Peyer's patch (tissue), 4 donors: ENCODE measurements around the gene RAB11FIP5. TPM values are rescaled to one million over a fixed set of nuclear protein-coding genes. Genes with fewer than 3 reads are reported as not detected.
A peak's percentile ranks its signal among the peaks of the same experiment; 100 is the strongest.

Source experiments
- DNase-seq, 3 donors: peaks; one replicate each; pipeline ENCODE4 v3.0.0-alpha.2; 2017 to 2019
- H3K27ac ChIP-seq, 4 donors: fragments of 200-600 bp; sonication (generic); one replicate each; pipeline ENCODE4 v1.5.1; 2016 to 2019
- H3K27me3 ChIP-seq, 2 donors: fragments of 200-600 bp; sonication (generic); one replicate each; pipeline ENCODE4 v1.5.1; 2019
- H3K36me3 ChIP-seq, 3 donors: fragments of 200-600 bp; sonication (generic); one replicate each; pipeline ENCODE4 v1.5.1; 2016 to 2019
- H3K4me1 ChIP-seq, 4 donors: fragments of 200-600 bp; sonication (generic); one replicate each; pipeline ENCODE4 v1.5.1; 2016 to 2019
- H3K4me3 ChIP-seq, 4 donors: fragments of 200-600 bp; sonication (generic); 1 replicate in 3 of 4; 2 replicates in 1 of 4; pipeline ENCODE4 v1.5.1; 2016 to 2019; ENCODE audit warnings: mild to moderate bottlenecking in 1 of 4
- H3K9me3 ChIP-seq, 4 donors: fragments of 200-600 bp; sonication (generic); one replicate each; pipeline ENCODE4 v1.5.1; 2016 to 2019; ENCODE audit warnings: mild to moderate bottlenecking in 1 of 4
- CTCF ChIP-seq, 6 experiments: fragments of 450-650 bp in 4 of 6; fragments of 200-600 bp in 2 of 6; sonication (generic) in 1 of 6; IDR thresholded peaks; one replicate each; pipeline ENCODE4 v1.5.1; 2017 to 2019; ENCODE audit warnings: antibody characterized with exemption in 6 of 6, mild to moderate bottlenecking in 3 of 6, moderate library complexity in 1 of 6
- POLR2A ChIP-seq, 2 donors: fragments of 450-650 bp; IDR thresholded peaks; one replicate each; pipeline ENCODE4 v1.5.1; 2017; ENCODE audit warnings: antibody characterized with exemption in 2 of 2, mild to moderate bottlenecking in 2 of 2, moderate library complexity in 2 of 2
- total RNA-seq, 4 donors: library from RNA; depleted of rRNA; stranded (reverse); fragments of >200 nt; gene quantifications; one replicate each; pipeline ENCODE4 v1.1.0, GENCODE V29; 2016

The RAB11FIP5 gene
- total RNA-seq, 4 donors from 2014 or later = 5.1 to 10.7 (median 9.3) TPM

DNA sequence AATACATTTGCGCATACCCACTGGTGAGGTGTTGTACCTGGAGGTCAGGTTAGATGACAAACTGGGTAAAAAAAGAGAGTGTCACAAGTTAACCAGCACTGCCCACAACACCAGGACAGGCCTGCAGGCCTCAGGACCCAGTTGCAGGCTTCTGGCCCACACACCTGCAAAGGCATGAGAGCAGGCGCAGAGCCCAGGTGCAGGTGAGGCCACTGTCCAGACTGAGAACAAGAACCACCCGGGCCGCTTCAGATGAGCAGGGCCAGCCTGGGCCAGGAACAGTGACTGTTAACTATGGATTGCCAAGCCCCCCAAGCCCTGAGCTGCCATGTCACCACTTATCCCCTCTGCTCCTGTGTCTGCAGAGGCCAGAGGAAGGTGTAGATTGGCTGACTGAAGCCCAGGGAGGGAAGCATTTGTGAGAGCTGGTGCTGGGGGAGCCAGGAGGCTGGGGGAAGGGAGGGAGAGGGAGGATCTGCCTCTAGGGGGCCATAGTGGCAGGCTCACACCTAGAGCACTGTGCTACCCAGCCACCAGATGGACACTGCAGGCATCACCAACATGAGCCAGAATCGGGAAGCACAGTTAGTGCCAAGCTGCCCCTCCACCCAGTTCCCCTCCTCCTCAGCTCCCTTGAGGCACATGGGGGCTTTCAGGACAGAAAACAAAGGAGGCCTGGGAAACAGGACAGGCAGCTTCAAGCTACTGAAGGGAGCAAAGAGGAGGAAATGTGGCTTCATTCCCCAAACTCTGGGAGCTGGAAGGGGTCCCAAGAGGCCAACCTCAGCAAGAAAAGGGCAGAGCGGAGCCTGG is 76.6 kb downstream of the RAB11FIP5 start:
- TF ChIP-seq CTCF (IDR thresholded peaks at IDR 0.05) (no peak), POLR2A (IDR thresholded peaks at IDR 0.05) (no peak)
- DNase-seq = no peak
- Histone ChIP-seq H3K4me3 (no peak overlapping the region), H3K9me3 (no peaks in the 10 kb centered on the region), H3K27ac (no peak overlapping the region), H3K36me3 (peaks cover 0 to 12% (median 0%) of the 10 kb centered on the region in 3 donors), H3K4me1 (no peaks in the 10 kb centered on the region), H3K27me3 (no peaks in the 10 kb centered on the region)

GRCh38 chr2:73034661-73035375 is 77.9 kb downstream of the RAB11FIP5 start:
- H3K27ac ChIP-seq = no peak overlapping the region
- TF ChIP-seq CTCF (IDR thresholded peaks at IDR 0.05) (no peak), POLR2A (IDR thresholded peaks at IDR 0.05) (no peak)
- no peak overlapping the region for H3K4me3 ChIP-seq
- H3K27me3 ChIP-seq = no peaks in the 10 kb centered on the region
- DNase-seq = no peak
- H3K4me1 ChIP-seq = no peaks in the 10 kb centered on the region
- no peaks in the 10 kb centered on the region for H3K9me3 ChIP-seq
- H3K36me3 ChIP-seq = peaks cover 0 to 6% (median 0%) of the 10 kb centered on the region in 3 donors

GRCh38 chr2:73033766-73034381 is 78.9 kb downstream of the RAB11FIP5 start:
- Histone ChIP-seq H3K9me3 (no peaks in the 10 kb centered on the region), H3K27ac (peak overlapping the region in 1 of 4 donors; percentile 55), H3K27me3 (no peaks in the 10 kb centered on the region), H3K36me3 (peaks cover 0 to 8% (median 0%) of the 10 kb centered on the region in 3 donors), H3K4me3 (no peak overlapping the region), H3K4me1 (no peaks in the 10 kb centered on the region)
- DNase-seq = no peak
- TF ChIP-seq CTCF (IDR thresholded peaks at IDR 0.05) = no peak
- TF ChIP-seq POLR2A (IDR thresholded peaks at IDR 0.05) = no peak

DNA sequence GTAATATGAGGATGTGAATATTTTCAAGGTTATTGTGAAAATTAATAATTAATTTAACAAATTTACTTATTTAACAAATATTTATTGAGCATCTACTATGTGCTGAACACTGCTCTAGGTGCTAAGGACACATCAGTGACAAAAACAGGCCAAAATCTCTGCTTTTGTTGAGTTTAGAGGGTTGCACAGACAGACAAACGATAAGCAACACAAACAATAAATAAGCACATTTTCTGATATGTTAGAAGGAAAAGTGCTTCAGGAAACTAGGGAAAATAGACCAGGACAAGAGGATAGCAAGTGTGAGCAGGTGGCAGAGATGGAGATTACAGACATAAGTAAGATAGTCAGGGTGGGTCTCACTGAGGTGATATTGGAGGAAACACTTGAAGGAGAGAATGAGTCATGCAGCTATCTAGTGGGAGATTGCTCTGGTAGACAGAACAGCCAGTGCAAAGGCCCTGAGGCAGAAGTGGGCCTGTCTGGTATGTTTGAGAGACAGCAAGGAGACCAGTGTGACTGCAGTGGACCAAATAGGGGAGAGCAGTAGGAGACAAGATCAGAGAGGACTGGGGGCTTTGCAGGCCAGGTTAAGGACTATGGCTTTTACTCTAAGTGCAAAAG is 79.5 kb downstream of the RAB11FIP5 start:
- H3K36me3 ChIP-seq = peaks cover 0 to 8% (median 0%) of the 10 kb centered on the region in 3 donors
- H3K4me3 ChIP-seq = no peak overlapping the region
- TF ChIP-seq POLR2A (IDR thresholded peaks at IDR 0.05) (no peak), CTCF (IDR thresholded peaks at IDR 0.05) (no peak)
- DNase-seq = no peak
- H3K4me1 ChIP-seq = no peaks in the 10 kb centered on the region
- H3K27ac ChIP-seq = peak overlapping the region in 2 of 4 donors; percentile 60 to 93
- no peaks in the 10 kb centered on the region for H3K27me3 ChIP-seq
- no peaks in the 10 kb centered on the region for H3K9me3 ChIP-seq

DNA sequence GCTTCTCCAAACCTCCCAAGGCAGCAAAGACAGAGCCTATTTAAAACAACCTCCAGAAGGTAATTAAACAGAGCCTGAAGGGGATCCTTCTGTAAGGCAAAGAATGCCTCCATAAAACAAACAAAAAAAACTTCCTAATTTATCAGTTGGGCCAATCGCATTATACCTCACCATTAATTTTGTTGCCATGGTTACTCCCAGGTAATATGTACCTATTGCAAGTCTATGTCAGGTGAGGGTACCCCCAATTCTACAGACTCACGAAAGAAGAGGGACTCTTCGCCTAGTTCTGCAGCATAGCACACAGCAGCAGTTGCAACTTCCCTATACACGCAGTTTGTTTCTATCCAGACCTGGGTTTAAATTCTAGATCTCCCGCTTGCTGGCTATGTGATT is 80.0 kb downstream of the RAB11FIP5 start:
- Histone ChIP-seq H3K4me3 (no peak overlapping the region), H3K36me3 (peaks cover 0 to 9% (median 0%) of the 10 kb centered on the region in 3 donors), H3K4me1 (no peaks in the 10 kb centered on the region), H3K27me3 (no peaks in the 10 kb centered on the region), H3K9me3 (no peaks in the 10 kb centered on the region), H3K27ac (peak overlapping the region in 3 of 4 donors; percentile 20 to 93 (median 60))
- no peak for TF ChIP-seq CTCF (IDR thresholded peaks at IDR 0.05)
- no peak for TF ChIP-seq POLR2A (IDR thresholded peaks at IDR 0.05)
- DNase-seq = no peak
